Spleen (tissue), 11 donors: ENCODE data around the gene HIGD1B. TPM values are rescaled to one million over a fixed set of nuclear protein-coding genes. Genes with fewer than 3 reads are reported as not detected.

Experiments used
- DNase-seq: peaks from one replicate; pipeline ENCODE4 v3.0.0-alpha.2; 2020
- H3K27ac ChIP-seq, 8 donors: fragments of 200-600 bp; sonication (generic) in 7 of 8; 1 replicate in 4 of 8; 2 replicates in 4 of 8; pipeline versions ENCODE4 v1.5.0 to v1.8.0; 2016 to 2021; ENCODE audit warnings: inconsistent platforms in 4 of 8, mild to moderate bottlenecking in 4 of 8, moderate library complexity in 1 of 8
- H3K27me3 ChIP-seq, 7 donors: fragments of 200-600 bp; sonication (generic) in 6 of 7; replicated peaks in 1 of 7; 1 replicate in 4 of 7; 2 replicates in 3 of 7; pipeline versions ENCODE4 v1.5.0 to v1.8.0; 2016 to 2021; ENCODE audit warnings: inconsistent platforms in 3 of 7, mild to moderate bottlenecking in 1 of 7
- H3K36me3 ChIP-seq, 6 donors: fragments of 200-600 bp; sonication (generic) in 5 of 6; 1 replicate in 4 of 6; 2 replicates in 2 of 6; pipeline versions ENCODE4 v1.5.0 to v1.8.0; 2016 to 2021; ENCODE audit warnings: inconsistent platforms in 2 of 6
- H3K4me1 ChIP-seq, 6 donors: fragments of 200-600 bp; sonication (generic) in 5 of 6; 1 replicate in 3 of 6; 2 replicates in 3 of 6; pipeline versions ENCODE4 v1.5.0 to v1.8.0; 2016 to 2021; ENCODE audit warnings: inconsistent platforms in 3 of 6
- H3K4me3 ChIP-seq, 8 donors: fragments of 200-600 bp; sonication (generic) in 7 of 8; 1 replicate in 4 of 8; 2 replicates in 4 of 8; pipeline versions ENCODE4 v1.5.0 to v1.8.0; 2016 to 2021; ENCODE audit warnings: inconsistent platforms in 4 of 8, mild to moderate bottlenecking in 4 of 8, moderate library complexity in 2 of 8
- H3K9me3 ChIP-seq, 8 donors: fragments of 200-600 bp; sonication (generic) in 7 of 8; 1 replicate in 4 of 8; 2 replicates in 4 of 8; pipeline versions ENCODE4 v1.5.0 to v1.8.0; 2016 to 2021; ENCODE audit warnings: inconsistent platforms in 4 of 8
- POLR2A ChIP-seq, 3 donors: fragments of 450-650 bp; IDR thresholded peaks; one replicate each; pipeline ENCODE4 v1.5.1; 2017; ENCODE audit warnings: antibody characterized with exemption in 3 of 3, mild to moderate bottlenecking in 1 of 3
- POLR2AphosphoS5 ChIP-seq, 3 donors: sonication (generic); formaldehyde crosslinking; IDR thresholded peaks; one replicate each; pipeline ENCODE4 v1.5.1; 2017; ENCODE audit warnings: antibody characterized with exemption in 3 of 3
- WGBS, 5 donors: extraction: QIAGEN DNeasy Blood & Tissue Kit in 3 of 5; methylation state at CpG; one replicate each; pipeline versions ENCODE4 v1.1.5 to v1.1.7; 2013 to 2018; 5-methylcytosine and 5-hydroxymethylcytosine counted together
- intact Hi-C: fragments of 100-400 bp; cut with DNase I; formaldehyde crosslinking; loops from one replicate; pipeline ENCODE4 v1.15.0; 2023; ENCODE audit warnings: low total_unique reads
- polyA plus RNA-seq, 3 donors: library from polyadenylated mRNA; stranded (reverse); fragments of 200-250 nt; gene quantifications; one replicate each; pipeline ENCODE4 v1.2.1, GENCODE V29; 2013
- total RNA-seq, 7 donors: library from RNA; depleted of rRNA in 3 of 7; stranded (reverse); fragments of >200 nt in 3 of 7; fragmentation: NEBNext Ultra II Directional in 4 of 7; extraction: Animal tissue kit (Norgen Biotek cat#: 25700) in 4 of 7; gene quantifications; one replicate each; pipeline versions ENCODE4 v1.1.0 to v1.2.1, GENCODE V29; 2016 to 2021
- TF ChIP-seq, protein P1 (sequence below), 11 experiments: fragments of 200-600 bp in 7 of 11; fragments of 450-650 bp in 4 of 11; sonication (generic) in 4 of 11; IDR thresholded peaks in 8 of 11; conservative IDR thresholded peaks in 3 of 11; 1 replicate in 7 of 11; 2 replicates in 4 of 11; pipeline versions ENCODE4 v1.4.0 to v1.8.0; 2016 to 2021; ENCODE audit warnings: antibody characterized with exemption in 11 of 11, inconsistent platforms in 4 of 11, mild to moderate bottlenecking in 1 of 11
- donor health status: healthy with polysubstance abuse.
- donor health status: DM: no; HTN: no; CAD: no; lungs with moderate emphysema.
- donor health status: DM: no; HTN: no; CAD: no.
- donor health status: Bipolar disorder and iron deficiency.
- donor health status: healthy.
- donor health status: DM: no; HTN: no; CAD: no.
- donor health status: DM: yes; HTN: yes; CAD: no.

The HIGD1B gene
- total and polyA plus RNA-seq, 10 donors: 0.38 to 1.7 TPM; not detected in 8

DNA sequence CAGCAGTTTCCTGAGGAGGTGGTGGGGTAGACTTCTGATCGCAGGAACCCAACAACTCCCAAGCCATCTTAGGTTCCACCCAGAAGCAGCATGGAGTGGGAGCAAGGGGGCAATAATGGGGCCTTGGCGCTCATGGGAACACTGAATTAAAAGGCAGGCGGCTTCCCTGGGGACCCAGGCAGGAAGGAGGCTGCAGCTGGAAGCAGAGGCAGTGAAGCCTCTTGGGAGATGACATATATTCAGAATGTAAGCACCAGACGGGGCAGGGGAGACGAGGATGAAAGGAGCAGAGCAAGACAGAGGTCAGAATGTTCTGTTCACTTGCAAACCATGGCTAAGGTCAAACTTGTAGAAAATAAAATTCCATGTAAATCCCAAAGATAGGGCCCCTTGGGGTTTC lies 2.9 kb downstream of the HIGD1B start:
- intact Hi-C loops: no loop called here

GRCh38 chr17:44854192-44854591 lies 6.5 kb downstream of the HIGD1B start:
- TF ChIP-seq POLR2A (IDR thresholded peaks at IDR 0.05) (no peak), POLR2AphosphoS5 (IDR thresholded peaks at IDR 0.05) (no peak)
- TF ChIP-seq, protein P1, sequence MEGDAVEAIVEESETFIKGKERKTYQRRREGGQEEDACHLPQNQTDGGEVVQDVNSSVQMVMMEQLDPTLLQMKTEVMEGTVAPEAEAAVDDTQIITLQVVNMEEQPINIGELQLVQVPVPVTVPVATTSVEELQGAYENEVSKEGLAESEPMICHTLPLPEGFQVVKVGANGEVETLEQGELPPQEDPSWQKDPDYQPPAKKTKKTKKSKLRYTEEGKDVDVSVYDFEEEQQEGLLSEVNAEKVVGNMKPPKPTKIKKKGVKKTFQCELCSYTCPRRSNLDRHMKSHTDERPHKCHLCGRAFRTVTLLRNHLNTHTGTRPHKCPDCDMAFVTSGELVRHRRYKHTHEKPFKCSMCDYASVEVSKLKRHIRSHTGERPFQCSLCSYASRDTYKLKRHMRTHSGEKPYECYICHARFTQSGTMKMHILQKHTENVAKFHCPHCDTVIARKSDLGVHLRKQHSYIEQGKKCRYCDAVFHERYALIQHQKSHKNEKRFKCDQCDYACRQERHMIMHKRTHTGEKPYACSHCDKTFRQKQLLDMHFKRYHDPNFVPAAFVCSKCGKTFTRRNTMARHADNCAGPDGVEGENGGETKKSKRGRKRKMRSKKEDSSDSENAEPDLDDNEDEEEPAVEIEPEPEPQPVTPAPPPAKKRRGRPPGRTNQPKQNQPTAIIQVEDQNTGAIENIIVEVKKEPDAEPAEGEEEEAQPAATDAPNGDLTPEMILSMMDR (IDR thresholded peaks at IDR 0.05 in 8 of 11, conservative IDR thresholded peaks at IDR 0.05 in 3 of 11): no peak
- Histone ChIP-seq H3K4me3 (no peak overlapping the region), H3K9me3 (no peaks in the 10 kb centered on the region), H3K36me3 (peaks cover 10 to 100% (median 96%) of the 10 kb centered on the region in 6 donors), H3K27me3 (no peaks in the 10 kb centered on the region), H3K4me1 (no peaks in the 10 kb centered on the region), H3K27ac (no peak overlapping the region)
- DNase-seq: no peak
- intact Hi-C loops: no loop called here
- 91 to 97% (median 94%) methylated on average over 4 to 5 of the region's 5 CpGs for WGBS, 5 donors

More for the DNA sequence above, 2.9 kb downstream of the HIGD1B start:
- Histone ChIP-seq H3K4me1 (no peaks in the 10 kb centered on the region), H3K36me3 (peaks cover 4 to 68% (median 60%) of the 10 kb centered on the region in 6 donors), H3K4me3 (no peak overlapping the region), H3K9me3 (no peaks in the 10 kb centered on the region), H3K27me3 (no peaks in the 10 kb centered on the region), H3K27ac (no peak overlapping the region)
- 49 to 84% (median 75%) methylated on average over 4 to 5 of the region's 5 CpGs for WGBS, 5 donors
- no peak for DNase-seq
- no peak for TF ChIP-seq POLR2A (IDR thresholded peaks at IDR 0.05)
- TF ChIP-seq, protein P1 (IDR thresholded peaks at IDR 0.05 in 8 of 11, conservative IDR thresholded peaks at IDR 0.05 in 3 of 11): no peak
- TF ChIP-seq POLR2AphosphoS5 (IDR thresholded peaks at IDR 0.05): no peak

- TF ChIP-seq POLR2AphosphoS5 (IDR thresholded peaks at IDR 0.05): no peak
- TF ChIP-seq POLR2A (IDR thresholded peaks at IDR 0.05): no peak
- TF ChIP-seq, protein P1 (IDR thresholded peaks at IDR 0.05 in 8 of 11, conservative IDR thresholded peaks at IDR 0.05 in 3 of 11): no peak
- Histone ChIP-seq H3K4me1 (peaks cover 0 to 18% (median 1%) of the 10 kb centered on the region in 6 donors), H3K36me3 (peaks cover 6 to 100% (median 98%) of the 10 kb centered on the region in 6 donors), H3K27me3 (no peaks in the 10 kb centered on the region), H3K9me3 (no peaks in the 10 kb centered on the region), H3K27ac (no peak overlapping the region), H3K4me3 (no peak overlapping the region)
- DNase-seq: no peak
- intact Hi-C loops: no loop called here
- 85 to 95% (median 92%) methylated on average over 5 of the region's 5 CpGs for WGBS, 5 donors
These were observed 12.0 kb downstream of the HIGD1B start for GRCh38 chr17:44859701-44860100.

GRCh38 chr17:44862278-44862914 lies 14.7 kb downstream of the HIGD1B start:
- Histone ChIP-seq H3K9me3 (no peaks in the 10 kb centered on the region), H3K36me3 (peaks cover 6 to 100% (median 93%) of the 10 kb centered on the region in 6 donors), H3K27ac (peak overlapping the region in 7 of 8 donors; percentile 26 to 71 (median 60)), H3K4me1 (peaks cover 0 to 18% (median 1%) of the 10 kb centered on the region in 6 donors), H3K27me3 (no peaks in the 10 kb centered on the region), H3K4me3 (no peak overlapping the region)
- DNase-seq: no peak
- WGBS, 5 donors: 83 to 92% (median 89%) methylated on average over 9 of the region's 9 CpGs
- TF ChIP-seq, protein P1 (IDR thresholded peaks at IDR 0.05 in 8 of 11, conservative IDR thresholded peaks at IDR 0.05 in 3 of 11): no peak
- TF ChIP-seq POLR2A (IDR thresholded peaks at IDR 0.05) (no peak), POLR2AphosphoS5 (IDR thresholded peaks at IDR 0.05) (no peak)
- intact Hi-C loops: no loop called here
